Sigmoid colon (tissue), 7 donors: ENCODE measurements around the gene PLXNA3. TPM values are rescaled to one million over a fixed set of nuclear protein-coding genes. Genes with fewer than 3 reads are reported as not detected.

ENCODE experiments used
- DNase-seq: peaks from one replicate; pipeline ENCODE4 v3.0.0-alpha.2; 2019
- H3K27ac ChIP-seq, 4 donors: fragments of 200-600 bp; sonication (generic); one replicate each; pipeline ENCODE4 v1.5.1; 2016 to 2019; ENCODE audit warnings: mild to moderate bottlenecking in 1 of 4
- H3K27me3 ChIP-seq, 3 donors: fragments of 200-600 bp; sonication (generic); one replicate each; pipeline ENCODE4 v1.5.1; 2019; ENCODE audit warnings: mild to moderate bottlenecking in 1 of 3
- H3K36me3 ChIP-seq, 4 donors: fragments of 200-600 bp; sonication (generic); one replicate each; pipeline ENCODE4 v1.5.1; 2016 to 2019
- H3K4me1 ChIP-seq, 4 donors: fragments of 200-600 bp; sonication (generic); one replicate each; pipeline ENCODE4 v1.5.1; 2017 to 2019
- H3K4me3 ChIP-seq, 4 donors: fragments of 200-600 bp; sonication (generic); one replicate each; pipeline ENCODE4 v1.5.1; 2017 to 2019; ENCODE audit warnings: mild to moderate bottlenecking in 2 of 4, moderate library complexity in 1 of 4
- H3K9me3 ChIP-seq, 4 donors: fragments of 200-600 bp in 3 of 4; sonication (generic) in 3 of 4; one replicate each; pipeline versions ENCODE4 v1.5.1 to v1.6.1; 2013 to 2019
- EP300 ChIP-seq, 4 donors: sonication (generic); formaldehyde crosslinking; IDR thresholded peaks; one replicate each; pipeline ENCODE4 v1.6.1; 2017; ENCODE audit warnings: antibody characterized with exemption in 4 of 4
- POLR2A ChIP-seq, 2 donors: fragments of 450-650 bp; IDR thresholded peaks; one replicate each; pipeline ENCODE4 v1.6.1; 2016; ENCODE audit warnings: antibody characterized with exemption in 2 of 2, mild to moderate bottlenecking in 2 of 2, moderate library complexity in 2 of 2
- POLR2AphosphoS5 ChIP-seq, 4 donors: sonication (generic); formaldehyde crosslinking; IDR thresholded peaks; one replicate each; pipeline ENCODE4 v1.6.1; 2017; ENCODE audit warnings: antibody characterized with exemption in 4 of 4
- WGBS, 2 donors: extraction: QIAGEN DNeasy Blood & Tissue Kit; methylation state at CpG; one replicate each; pipeline ENCODE4 v1.1.7; 2013; 5-methylcytosine and 5-hydroxymethylcytosine counted together
- intact Hi-C: fragments of 100-400 bp; cut with DNase I; formaldehyde crosslinking; loops from one replicate; pipeline ENCODE4 v1.15.1; 2023
- polyA plus RNA-seq, 3 donors: library from polyadenylated mRNA; stranded (reverse); fragments of 200-250 nt; gene quantifications; one replicate each; pipeline ENCODE4 v1.2.3, GENCODE V29; 2013
- total RNA-seq, 4 donors: library from RNA; depleted of rRNA; stranded (reverse); fragments of >200 nt; gene quantifications; one replicate each; pipeline ENCODE4 v1.1.0, GENCODE V29; 2016
- TF ChIP-seq, protein P1 (sequence below), 4 experiments: fragments of 450-650 bp in 3 of 4; fragments of 200-600 bp in 1 of 4; IDR thresholded peaks; one replicate each; pipeline ENCODE4 v1.5.1; 2016 to 2019; ENCODE audit warnings: antibody characterized with exemption in 4 of 4, mild to moderate bottlenecking in 3 of 4, moderate library complexity in 2 of 4
- donor health status: healthy with polysubstance abuse.
- donor health status: Bipolar disorder and iron deficiency.
- donor health status: healthy.

Gene PLXNA3
- total and polyA plus RNA-seq, 7 donors, result 3.1 to 22.9 (median 6.1) TPM

DNA sequence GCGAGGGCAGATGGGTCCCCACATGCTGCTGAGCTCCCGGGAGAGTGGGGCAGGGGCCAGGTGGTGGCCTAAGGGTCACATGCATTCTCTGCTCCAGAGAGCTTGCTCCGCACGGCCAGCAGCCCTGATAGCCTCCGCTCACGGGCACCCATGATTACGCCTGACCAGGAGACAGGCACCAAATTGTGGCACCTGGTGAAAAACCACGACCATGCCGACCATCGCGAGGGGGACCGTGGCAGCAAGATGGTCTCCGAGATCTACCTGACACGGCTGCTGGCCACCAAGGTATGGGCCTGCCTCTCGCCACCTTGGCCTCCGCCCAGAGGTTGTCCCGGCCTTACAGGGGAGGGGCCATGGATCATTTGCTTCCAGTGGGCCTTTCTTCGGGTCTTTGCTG is 11.8 kb downstream of the PLXNA3 start:
- H3K36me3 ChIP-seq, result peaks cover 0 to 31% (median 14%) of the 10 kb centered on the region in 4 donors
- 94 to 95% methylated on average over 18 of the region's 18 CpGs for WGBS, 2 donors
- TF ChIP-seq EP300 (IDR thresholded peaks at IDR 0.05) (no peak), POLR2AphosphoS5 (IDR thresholded peaks at IDR 0.05) (no peak), POLR2A (IDR thresholded peaks at IDR 0.05) (no peak)
- TF ChIP-seq, protein P1, sequence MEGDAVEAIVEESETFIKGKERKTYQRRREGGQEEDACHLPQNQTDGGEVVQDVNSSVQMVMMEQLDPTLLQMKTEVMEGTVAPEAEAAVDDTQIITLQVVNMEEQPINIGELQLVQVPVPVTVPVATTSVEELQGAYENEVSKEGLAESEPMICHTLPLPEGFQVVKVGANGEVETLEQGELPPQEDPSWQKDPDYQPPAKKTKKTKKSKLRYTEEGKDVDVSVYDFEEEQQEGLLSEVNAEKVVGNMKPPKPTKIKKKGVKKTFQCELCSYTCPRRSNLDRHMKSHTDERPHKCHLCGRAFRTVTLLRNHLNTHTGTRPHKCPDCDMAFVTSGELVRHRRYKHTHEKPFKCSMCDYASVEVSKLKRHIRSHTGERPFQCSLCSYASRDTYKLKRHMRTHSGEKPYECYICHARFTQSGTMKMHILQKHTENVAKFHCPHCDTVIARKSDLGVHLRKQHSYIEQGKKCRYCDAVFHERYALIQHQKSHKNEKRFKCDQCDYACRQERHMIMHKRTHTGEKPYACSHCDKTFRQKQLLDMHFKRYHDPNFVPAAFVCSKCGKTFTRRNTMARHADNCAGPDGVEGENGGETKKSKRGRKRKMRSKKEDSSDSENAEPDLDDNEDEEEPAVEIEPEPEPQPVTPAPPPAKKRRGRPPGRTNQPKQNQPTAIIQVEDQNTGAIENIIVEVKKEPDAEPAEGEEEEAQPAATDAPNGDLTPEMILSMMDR (IDR thresholded peaks at IDR 0.05), result no peak
- DNase-seq, result no peak
- no peak overlapping the region for H3K4me3 ChIP-seq
- no peak overlapping the region for H3K27ac ChIP-seq
- H3K27me3 ChIP-seq, result no peaks in the 10 kb centered on the region
- intact Hi-C loops, result no loop called here
- no peaks in the 10 kb centered on the region for H3K9me3 ChIP-seq
- no peaks in the 10 kb centered on the region for H3K4me1 ChIP-seq

DNA sequence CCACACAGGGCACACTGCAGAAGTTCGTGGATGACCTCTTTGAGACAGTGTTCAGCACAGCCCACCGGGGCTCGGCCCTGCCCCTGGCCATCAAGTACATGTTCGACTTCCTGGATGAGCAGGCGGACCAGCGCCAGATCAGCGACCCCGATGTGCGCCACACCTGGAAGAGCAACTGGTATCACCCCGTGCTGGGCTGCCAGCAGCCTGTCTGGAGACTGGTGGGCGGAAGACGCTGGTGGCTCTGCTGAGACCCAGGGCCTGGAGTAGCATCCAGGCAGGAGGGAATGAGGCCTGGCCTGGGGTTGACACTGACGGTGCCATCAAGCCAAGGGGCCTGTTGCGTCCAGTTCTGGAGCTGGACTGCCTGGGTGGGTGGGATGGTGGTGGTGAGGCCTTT is 12.4 kb downstream of the PLXNA3 start:
- no peaks in the 10 kb centered on the region for H3K9me3 ChIP-seq
- no peak for DNase-seq
- no peaks in the 10 kb centered on the region for H3K4me1 ChIP-seq
- no peak overlapping the region for H3K27ac ChIP-seq
- WGBS, 2 donors, result 95% methylated on average over 14 of the region's 14 CpGs
- peaks cover 0 to 31% (median 14%) of the 10 kb centered on the region in 4 donors for H3K36me3 ChIP-seq
- no peaks in the 10 kb centered on the region for H3K27me3 ChIP-seq
- intact Hi-C loops, result no loop called here
- TF ChIP-seq POLR2A (IDR thresholded peaks at IDR 0.05) (no peak), POLR2AphosphoS5 (IDR thresholded peaks at IDR 0.05) (no peak), EP300 (IDR thresholded peaks at IDR 0.05) (no peak)
- TF ChIP-seq, protein P1 (IDR thresholded peaks at IDR 0.05), result no peak
- no peak overlapping the region for H3K4me3 ChIP-seq

DNA sequence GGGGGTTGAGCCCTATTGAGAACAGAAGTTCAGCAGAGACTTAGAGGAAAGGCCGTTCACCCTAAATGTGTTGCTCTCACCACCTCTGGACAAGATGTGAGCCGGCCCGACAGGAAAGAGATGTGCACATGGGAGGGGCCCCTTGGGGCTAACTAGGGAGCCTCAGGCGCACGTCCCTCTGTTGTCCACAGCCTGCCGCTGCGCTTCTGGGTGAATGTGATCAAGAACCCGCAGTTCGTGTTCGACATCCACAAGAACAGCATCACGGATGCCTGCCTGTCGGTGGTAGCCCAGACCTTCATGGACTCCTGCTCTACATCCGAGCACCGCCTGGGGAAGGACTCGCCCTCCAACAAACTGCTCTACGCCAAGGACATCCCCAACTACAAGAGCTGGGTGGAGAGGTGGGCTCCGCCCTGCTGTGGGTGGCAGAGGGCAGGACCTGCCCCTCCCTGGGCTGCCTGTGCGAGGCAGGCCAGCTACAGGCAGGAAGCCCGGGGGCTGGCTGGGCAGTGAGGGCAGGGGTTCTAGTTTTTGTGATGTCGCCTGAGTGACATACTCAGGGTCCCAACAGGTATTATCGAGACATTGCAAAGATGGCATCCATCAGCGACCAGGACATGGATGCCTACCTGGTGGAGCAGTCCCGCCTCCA is 13.0 kb downstream of the PLXNA3 start:
- TF ChIP-seq POLR2A (IDR thresholded peaks at IDR 0.05), result no peak
- H3K36me3 ChIP-seq, result peaks cover 0 to 31% (median 13%) of the 10 kb centered on the region in 4 donors
- WGBS, 2 donors, result 88 to 94% methylated on average over 22 to 23 of the region's 23 CpGs
- no peaks in the 10 kb centered on the region for H3K9me3 ChIP-seq
- no peak for DNase-seq
- no peaks in the 10 kb centered on the region for H3K27me3 ChIP-seq
- intact Hi-C loops, result no loop called here
- no peak overlapping the region for H3K4me3 ChIP-seq
- H3K27ac ChIP-seq, result no peak overlapping the region
- no peaks in the 10 kb centered on the region for H3K4me1 ChIP-seq

DNA sequence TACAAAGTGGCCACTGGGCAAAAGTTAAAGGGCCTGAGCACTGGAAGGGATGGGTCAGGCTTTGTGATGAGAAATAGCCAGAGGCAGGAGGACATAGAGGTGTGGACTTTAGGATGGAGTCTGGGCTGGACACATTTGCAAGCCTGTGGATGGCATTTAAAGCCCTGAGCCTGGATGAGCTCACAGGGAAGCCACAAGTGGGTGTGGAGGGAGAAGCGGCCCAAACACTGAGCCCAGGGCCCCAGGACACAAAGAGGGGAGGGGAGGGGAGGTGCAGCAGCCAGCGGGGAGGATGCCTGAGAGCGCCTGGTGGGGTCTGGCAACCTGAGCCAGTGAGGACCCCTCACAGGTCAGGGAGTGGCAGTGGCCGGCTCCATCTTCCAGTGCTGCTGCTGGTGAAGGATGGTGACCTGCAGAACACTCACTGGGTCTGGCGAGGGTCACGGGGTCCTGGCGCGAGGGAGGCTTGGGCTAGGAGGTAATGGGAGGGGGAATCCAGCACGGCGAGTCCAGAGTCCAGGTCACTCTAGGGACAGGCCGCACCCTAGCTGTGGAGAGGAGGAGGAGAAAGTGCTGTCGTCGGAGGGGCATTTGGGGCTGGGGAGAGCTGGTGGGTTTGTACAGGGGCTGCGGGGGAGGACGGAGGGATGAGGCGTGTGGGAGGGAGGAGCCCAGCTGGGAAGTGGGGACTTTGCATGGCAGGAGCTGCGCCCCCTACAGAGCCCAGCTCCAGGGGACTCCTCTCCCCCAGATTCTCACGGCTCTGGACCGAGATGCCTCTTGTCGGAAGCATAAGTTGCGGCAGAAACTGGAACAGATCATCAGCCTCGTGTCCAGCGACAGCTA is 14.0 kb downstream of the PLXNA3 start:
- WGBS, 2 donors, result 67 to 88% methylated on average over 23 of the region's 23 CpGs
- no peak for DNase-seq
- intact Hi-C loops, result no loop called here
- H3K4me1 ChIP-seq, result no peaks in the 10 kb centered on the region
- no peaks in the 10 kb centered on the region for H3K9me3 ChIP-seq
- no peak overlapping the region for H3K4me3 ChIP-seq
- peaks cover 0 to 25% (median 12%) of the 10 kb centered on the region in 4 donors for H3K36me3 ChIP-seq
- H3K27ac ChIP-seq, result no peak overlapping the region
- H3K27me3 ChIP-seq, result no peaks in the 10 kb centered on the region
- TF ChIP-seq, protein P1 (IDR thresholded peaks at IDR 0.05), result no peak
